Osteocyte (in vitro differentiated cells): Measurements from ENCODE around the gene CELF5. TPM values are rescaled to one million over a fixed set of nuclear protein-coding genes. Genes with fewer than 3 reads are reported as not detected.

Source experiments
- DNase-seq: peaks from one replicate; pipeline ENCODE4 v3.0.0; 2021; ENCODE audit warnings: mixed read lengths; ENCODE audit not compliant: unreplicated experiment; ENCODE audit errors: extremely low spot score
- H3K27ac Mint-ChIP-seq: one replicate; pipeline ENCODE4 v1.8.0; 2021; ENCODE audit warnings: mild to moderate bottlenecking, mixed read lengths; ENCODE audit not compliant: unreplicated experiment
- H3K27me3 Mint-ChIP-seq: one replicate; pipeline ENCODE4 v1.8.0; 2021; ENCODE audit warnings: mixed read lengths; ENCODE audit not compliant: unreplicated experiment
- H3K36me3 Mint-ChIP-seq: one replicate; pipeline ENCODE4 v1.8.0; 2021; ENCODE audit warnings: mixed read lengths; ENCODE audit not compliant: unreplicated experiment
- H3K4me1 Mint-ChIP-seq: one replicate; pipeline ENCODE4 v1.8.0; 2021; ENCODE audit warnings: mixed read lengths; ENCODE audit not compliant: unreplicated experiment
- H3K4me3 Mint-ChIP-seq: one replicate; pipeline ENCODE4 v1.8.0; 2021; ENCODE audit warnings: mild to moderate bottlenecking, moderate library complexity, mixed read lengths; ENCODE audit not compliant: unreplicated experiment
- H3K9me3 Mint-ChIP-seq: one replicate; pipeline ENCODE4 v1.8.0; 2021; ENCODE audit warnings: mixed read lengths; ENCODE audit not compliant: unreplicated experiment
- total RNA-seq: library from RNA; stranded (reverse); gene quantifications from 2 replicates; pipeline ENCODE4 v1.2.1, GENCODE V29; 2021
- TF ChIP-seq, protein P1 (sequence below): fragments of 200-600 bp; sonication (generic); IDR thresholded peaks from 2 replicates; pipeline ENCODE4 v1.5.0; 2021; ENCODE audit warnings: antibody characterized with exemption, mild to moderate bottlenecking, moderate library complexity

The CELF5 gene
- total RNA-seq, 1 donor from 2014 or later, result 0.16 TPM

DNA sequence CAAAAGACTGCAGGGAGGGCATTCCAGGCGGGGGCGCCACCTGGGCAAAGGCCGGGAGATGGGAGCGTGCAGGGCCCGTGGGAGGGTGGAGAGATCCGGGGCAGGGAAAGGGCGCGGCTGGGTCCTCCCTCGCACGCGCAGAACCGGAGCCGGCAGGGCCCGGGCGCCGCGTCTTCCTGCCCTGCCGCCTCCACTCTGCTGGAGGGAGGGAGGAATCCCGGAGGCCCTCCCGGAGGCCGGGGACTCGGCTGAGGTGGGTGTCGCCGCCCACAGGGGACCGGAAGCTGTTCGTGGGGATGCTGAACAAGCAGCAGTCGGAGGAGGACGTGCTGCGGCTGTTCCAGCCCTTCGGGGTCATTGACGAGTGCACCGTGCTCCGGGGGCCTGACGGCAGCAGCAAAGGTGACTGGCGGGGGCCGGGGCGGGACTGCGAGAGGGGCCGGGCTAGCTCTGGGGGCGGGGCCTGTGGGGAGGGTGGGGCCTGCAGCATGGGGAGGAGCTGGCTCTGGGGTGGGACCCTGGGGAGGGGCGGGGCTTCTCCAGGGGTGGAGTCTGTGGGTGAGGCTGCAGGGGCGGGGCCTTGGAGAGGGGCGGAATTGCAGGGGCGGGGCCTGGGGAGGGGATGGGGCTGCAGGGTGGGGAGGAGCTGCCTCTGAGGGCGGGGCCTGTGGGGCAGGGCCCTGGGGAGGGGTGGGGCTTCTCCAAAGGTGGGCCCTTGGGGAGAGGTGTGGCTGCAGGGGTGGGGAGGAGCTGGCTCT is 51.3 kb downstream of the CELF5 start:
- peak overlapping the region; percentile 73 for H3K4me3 Mint-ChIP-seq
- no peak overlapping the region for H3K27ac Mint-ChIP-seq
- TF ChIP-seq, protein P1, sequence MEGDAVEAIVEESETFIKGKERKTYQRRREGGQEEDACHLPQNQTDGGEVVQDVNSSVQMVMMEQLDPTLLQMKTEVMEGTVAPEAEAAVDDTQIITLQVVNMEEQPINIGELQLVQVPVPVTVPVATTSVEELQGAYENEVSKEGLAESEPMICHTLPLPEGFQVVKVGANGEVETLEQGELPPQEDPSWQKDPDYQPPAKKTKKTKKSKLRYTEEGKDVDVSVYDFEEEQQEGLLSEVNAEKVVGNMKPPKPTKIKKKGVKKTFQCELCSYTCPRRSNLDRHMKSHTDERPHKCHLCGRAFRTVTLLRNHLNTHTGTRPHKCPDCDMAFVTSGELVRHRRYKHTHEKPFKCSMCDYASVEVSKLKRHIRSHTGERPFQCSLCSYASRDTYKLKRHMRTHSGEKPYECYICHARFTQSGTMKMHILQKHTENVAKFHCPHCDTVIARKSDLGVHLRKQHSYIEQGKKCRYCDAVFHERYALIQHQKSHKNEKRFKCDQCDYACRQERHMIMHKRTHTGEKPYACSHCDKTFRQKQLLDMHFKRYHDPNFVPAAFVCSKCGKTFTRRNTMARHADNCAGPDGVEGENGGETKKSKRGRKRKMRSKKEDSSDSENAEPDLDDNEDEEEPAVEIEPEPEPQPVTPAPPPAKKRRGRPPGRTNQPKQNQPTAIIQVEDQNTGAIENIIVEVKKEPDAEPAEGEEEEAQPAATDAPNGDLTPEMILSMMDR, result peak; percentile 51
- no peaks in the 10 kb centered on the region for H3K36me3 Mint-ChIP-seq
- peak; percentile 89 for DNase-seq
- no peaks in the 10 kb centered on the region for H3K9me3 Mint-ChIP-seq
- H3K4me1 Mint-ChIP-seq, result peaks cover 8% of the 10 kb centered on the region
- H3K27me3 Mint-ChIP-seq, result peaks cover 28% of the 10 kb centered on the region

GRCh38 chr19:3276341-3276799 is 51.9 kb downstream of the CELF5 start:
- no peak for DNase-seq
- H3K4me1 Mint-ChIP-seq, result peaks cover 8% of the 10 kb centered on the region
- no peaks in the 10 kb centered on the region for H3K9me3 Mint-ChIP-seq
- no peak overlapping the region for H3K27ac Mint-ChIP-seq
- H3K27me3 Mint-ChIP-seq, result peaks cover 29% of the 10 kb centered on the region
- no peak overlapping the region for H3K4me3 Mint-ChIP-seq
- no peaks in the 10 kb centered on the region for H3K36me3 Mint-ChIP-seq
- TF ChIP-seq, protein P1, result no peak

DNA sequence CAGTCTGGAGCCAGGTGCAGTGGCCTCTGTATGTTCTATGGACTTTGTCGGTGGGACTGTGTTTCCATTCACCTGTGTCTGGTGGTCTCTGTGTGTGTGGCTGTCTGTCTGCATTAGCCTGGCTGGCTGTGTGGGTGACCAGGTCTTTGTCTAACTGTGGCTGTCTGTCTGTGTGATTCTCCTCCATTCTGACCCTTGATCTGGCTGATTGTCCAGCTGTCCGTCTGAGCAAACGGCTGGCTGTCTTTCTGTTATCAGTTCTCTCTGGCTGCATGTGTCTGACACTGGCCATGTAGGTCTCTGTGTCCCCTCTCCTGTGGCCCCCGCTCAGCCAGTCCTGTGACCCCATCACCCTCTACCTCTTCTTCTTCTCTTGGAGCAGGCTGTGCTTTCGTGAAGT is 53.2 kb downstream of the CELF5 start:
- Mint-ChIP-seq H3K4me3 (no peak overlapping the region), H3K27ac (no peak overlapping the region), H3K36me3 (no peaks in the 10 kb centered on the region), H3K27me3 (peaks cover 33% of the 10 kb centered on the region), H3K4me1 (peaks cover 8% of the 10 kb centered on the region), H3K9me3 (no peaks in the 10 kb centered on the region)
- no peak for DNase-seq
- TF ChIP-seq, protein P1, result no peak

DNA sequence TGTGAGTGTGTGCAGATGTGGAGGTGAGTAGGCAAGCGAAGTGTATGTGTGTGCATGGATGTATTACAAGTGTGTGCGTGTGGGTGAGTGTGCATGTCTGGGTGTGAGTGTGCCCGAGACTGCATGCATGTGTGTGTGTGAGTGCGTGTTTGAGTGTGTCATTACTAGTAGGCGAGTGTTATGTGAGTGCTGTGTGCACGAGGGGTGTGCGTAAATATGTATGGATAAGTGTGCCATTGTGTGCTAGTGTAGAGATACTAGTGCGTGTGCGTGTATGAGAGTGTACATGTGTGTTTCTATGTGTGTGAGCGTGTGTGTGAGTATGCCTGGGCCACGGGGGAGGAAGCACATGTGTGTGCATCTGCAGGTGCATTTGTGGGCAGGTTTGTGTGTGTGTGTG is 53.8 kb downstream of the CELF5 start:
- Mint-ChIP-seq H3K27ac (no peak overlapping the region), H3K4me3 (no peak overlapping the region), H3K4me1 (peaks cover 8% of the 10 kb centered on the region), H3K9me3 (no peaks in the 10 kb centered on the region), H3K36me3 (no peaks in the 10 kb centered on the region), H3K27me3 (peaks cover 33% of the 10 kb centered on the region)
- DNase-seq, result no peak
- TF ChIP-seq, protein P1, result no peak

GRCh38 chr19:3278749-3279148 is 54.3 kb downstream of the CELF5 start:
- Mint-ChIP-seq H3K27me3 (peaks cover 33% of the 10 kb centered on the region), H3K36me3 (no peaks in the 10 kb centered on the region), H3K9me3 (no peaks in the 10 kb centered on the region), H3K4me1 (peaks cover 8% of the 10 kb centered on the region), H3K27ac (no peak overlapping the region), H3K4me3 (no peak overlapping the region)
- DNase-seq, result no peak
- TF ChIP-seq, protein P1, result no peak
